ENCODE results near the gene AEBP1.

The AEBP1 gene

DNA sequence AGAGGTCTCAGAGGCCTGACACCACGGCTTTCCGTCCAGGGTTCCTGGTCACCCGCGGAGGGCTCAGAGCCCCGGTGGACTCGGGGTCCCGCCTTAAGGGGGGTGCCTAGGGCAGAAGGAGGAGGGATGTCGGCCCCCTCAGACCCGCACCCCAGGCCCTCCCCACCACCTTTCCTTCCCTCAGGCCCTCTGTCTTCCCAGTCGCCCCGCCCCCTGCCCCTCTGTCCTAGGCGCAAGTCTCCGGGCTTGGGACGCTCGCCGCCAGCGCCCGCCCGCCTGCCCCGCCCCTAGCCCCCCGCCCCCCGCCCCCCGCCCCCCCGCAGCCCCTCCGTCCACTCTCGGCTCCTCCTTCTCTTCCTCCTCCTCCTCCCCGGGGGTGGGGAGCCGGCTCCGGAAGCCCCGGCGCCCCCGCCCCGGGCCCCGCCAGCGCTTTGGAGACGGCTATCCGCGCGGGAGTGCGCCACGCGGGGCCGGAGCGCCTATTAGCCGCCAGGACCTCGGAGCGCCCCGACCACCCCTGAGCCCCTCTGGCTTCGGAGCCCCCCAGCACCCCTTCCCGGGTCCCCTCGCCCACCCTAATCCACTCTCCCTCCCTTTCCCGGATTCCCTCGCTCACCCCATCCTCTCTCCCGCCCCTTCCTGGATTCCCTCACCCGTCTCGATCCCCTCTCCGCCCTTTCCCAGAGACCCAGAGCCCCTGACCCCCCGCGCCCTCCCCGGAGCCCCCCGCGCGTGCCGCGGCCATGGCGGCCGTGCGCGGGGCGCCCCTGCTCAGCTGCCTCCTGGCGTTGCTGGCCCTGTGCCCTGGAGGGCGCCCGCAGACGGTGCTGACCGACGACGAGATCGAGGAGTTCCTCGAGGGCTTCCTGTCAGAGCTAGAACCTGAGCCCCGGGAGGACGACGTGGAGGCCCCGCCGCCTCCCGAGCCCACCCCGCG is at the start of gene AEBP1:
TSS of gene AEBP1 (plus strand) at position 423 of the 937 bp plus-strand sequence. CDS start at position 744, 321 bp downstream.
- H3K4me3 ChIP-seq = peak within 1 kb of the TSS; percentile 84
- peak within 1 kb of the TSS; percentile 77 for H3K9ac ChIP-seq (ENCODE audit: insufficient read length)
- H3K27ac ChIP-seq = no peak within 1 kb of the TSS
- H3K9me3 ChIP-seq (ENCODE audit: low read depth, low read length) = no peaks in the 10 kb centered on the region
- no peak for DNase-seq (ENCODE audit: low read depth, low spot score)
- TF ChIP-seq POLR2AphosphoS5 (IDR thresholded peaks at IDR 0.05; ENCODE audit: borderline replicate concordance, low read depth, low read length) (peak; percentile 33; the same call in 1 of the 2 replicates), EZH2 (IDR thresholded peaks at IDR 0.05) (no peak), FOXP2 (optimal IDR thresholded peaks at IDR 0.05; ENCODE audit: control extremely low read depth, extremely low read length, insufficient read depth) (no peak)
- no peaks in the 10 kb centered on the region for H3K36me3 ChIP-seq (ENCODE audit: insufficient read depth, low read length)

DNA sequence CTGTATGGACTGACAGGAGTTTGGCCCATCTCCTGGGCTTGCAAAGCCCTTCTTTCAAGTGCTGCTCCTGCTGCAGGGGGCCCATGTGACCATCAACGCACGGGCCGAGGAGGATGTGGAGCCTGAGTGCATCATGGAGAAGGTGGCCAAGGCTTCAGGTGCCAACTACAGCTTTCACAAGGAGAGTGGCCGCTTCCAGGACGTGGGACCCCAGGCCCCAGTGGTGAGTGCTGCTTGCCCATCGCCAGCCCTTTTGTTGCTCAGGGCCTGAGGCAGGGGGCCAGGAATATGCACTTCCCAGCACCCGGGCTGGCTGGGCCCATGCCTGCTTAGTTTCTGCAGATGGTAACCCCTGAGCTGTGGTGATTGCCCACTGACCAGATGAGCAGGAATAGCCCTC is 47.5 kb upstream of the AEBP1 start:
- no peak overlapping the region for H3K27ac ChIP-seq
- no peaks in the 10 kb centered on the region for H3K9me3 ChIP-seq (ENCODE audit: low read depth, low read length)
- no peak overlapping the region for H3K9ac ChIP-seq (ENCODE audit: insufficient read length)
- no peak for DNase-seq (ENCODE audit: low read depth, low spot score)
- peaks cover 84% of the 10 kb centered on the region for H3K36me3 ChIP-seq (ENCODE audit: insufficient read depth, low read length)
- TF ChIP-seq EZH2 (IDR thresholded peaks at IDR 0.05) (no peak), POLR2AphosphoS5 (IDR thresholded peaks at IDR 0.05; ENCODE audit: borderline replicate concordance, low read depth, low read length) (no peak), FOXP2 (optimal IDR thresholded peaks at IDR 0.05; ENCODE audit: control extremely low read depth, extremely low read length, insufficient read depth) (no peak)
- no peak overlapping the region for H3K4me3 ChIP-seq

DNA sequence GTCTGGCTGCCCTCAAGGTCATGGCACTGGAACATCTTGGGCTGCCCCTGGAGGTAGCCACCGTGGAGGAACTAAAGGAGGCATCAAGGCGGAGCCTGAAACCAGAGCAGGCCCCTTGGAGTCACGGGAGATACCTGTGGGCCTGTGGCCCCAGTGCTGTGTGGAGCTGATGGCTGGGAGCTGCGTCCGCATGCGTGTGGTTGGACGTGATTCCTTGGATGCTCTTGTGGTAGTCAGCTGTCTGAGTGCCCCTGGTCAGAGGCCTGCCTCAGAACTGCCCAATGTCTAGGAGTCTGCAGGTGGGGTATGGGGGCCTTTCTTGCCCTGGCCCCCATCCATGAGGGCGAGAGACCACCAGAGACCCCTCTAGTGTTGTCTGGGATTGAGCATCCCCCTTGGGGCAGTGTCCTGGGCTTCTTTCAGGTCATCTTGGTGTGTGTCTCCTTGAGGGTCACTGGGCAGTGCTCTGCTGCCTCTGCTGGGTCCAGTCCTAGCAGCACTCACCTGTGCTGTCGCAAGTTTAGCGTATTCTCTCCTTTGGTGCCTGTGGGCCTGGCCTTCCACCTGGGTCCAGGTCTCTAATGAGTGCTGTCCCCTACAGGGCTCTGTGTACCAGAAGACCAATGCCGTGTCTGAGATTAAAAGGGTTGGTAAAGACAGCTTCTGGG is 46.8 kb upstream of the AEBP1 start:
- TF ChIP-seq POLR2AphosphoS5 (IDR thresholded peaks at IDR 0.05; ENCODE audit: borderline replicate concordance, low read depth, low read length) (no peak), EZH2 (IDR thresholded peaks at IDR 0.05) (no peak), FOXP2 (optimal IDR thresholded peaks at IDR 0.05; ENCODE audit: control extremely low read depth, extremely low read length, insufficient read depth) (no peak)
- DNase-seq (ENCODE audit: low read depth, low spot score) = no peak
- no peaks in the 10 kb centered on the region for H3K9me3 ChIP-seq (ENCODE audit: low read depth, low read length)
- H3K9ac ChIP-seq (ENCODE audit: insufficient read length) = no peak overlapping the region
- H3K4me3 ChIP-seq = no peak overlapping the region
- no peak overlapping the region for H3K27ac ChIP-seq
- peaks cover 81% of the 10 kb centered on the region for H3K36me3 ChIP-seq (ENCODE audit: insufficient read depth, low read length)

DNA sequence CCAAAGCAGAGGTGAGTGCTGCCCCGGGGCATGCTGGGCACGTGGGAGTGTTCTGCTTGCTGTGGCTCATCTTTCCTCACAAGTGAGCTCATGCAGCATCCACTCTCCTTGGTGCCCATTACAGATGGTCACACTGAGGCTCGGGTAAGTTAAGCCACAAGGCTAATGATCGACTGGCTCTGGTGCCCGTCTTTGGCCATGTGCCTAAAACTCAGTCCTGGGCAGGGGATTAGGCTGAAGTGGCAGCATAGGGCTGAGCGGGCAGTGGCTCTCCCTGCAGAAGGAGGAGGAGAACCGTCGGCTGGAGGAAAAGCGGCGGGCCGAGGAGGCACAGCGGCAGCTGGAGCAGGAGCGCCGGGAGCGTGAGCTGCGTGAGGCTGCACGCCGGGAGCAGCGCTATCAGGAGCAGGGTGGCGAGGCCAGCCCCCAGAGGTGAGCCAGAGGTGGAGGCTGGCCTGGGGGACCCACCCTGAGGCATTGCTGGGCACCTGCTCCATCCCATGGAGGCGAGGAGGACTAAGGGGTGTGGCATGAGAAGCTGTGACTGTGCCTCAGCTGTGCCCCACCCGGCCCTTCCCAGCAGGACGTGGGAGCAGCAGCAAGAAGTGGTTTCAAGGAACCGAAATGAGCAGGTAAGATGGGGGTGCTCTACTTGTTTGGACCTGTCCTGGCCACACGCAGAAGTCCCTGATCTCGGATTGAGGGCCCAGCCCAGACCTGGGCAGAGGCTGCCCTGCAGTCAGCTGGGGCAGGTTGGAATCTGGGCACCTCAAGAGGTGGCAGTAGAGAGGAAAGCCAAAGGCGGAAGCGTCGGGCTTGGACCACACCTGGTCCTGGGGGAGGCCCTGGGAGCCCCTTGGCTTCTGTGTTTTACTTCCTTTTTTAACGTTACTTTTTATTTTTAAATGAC is 46.0 kb upstream of the AEBP1 start:
- Histone ChIP-seq H3K9me3 (ENCODE audit: low read depth, low read length) (no peaks in the 10 kb centered on the region), H3K36me3 (ENCODE audit: insufficient read depth, low read length) (peaks cover 76% of the 10 kb centered on the region), H3K4me3 (no peak overlapping the region), H3K27ac (no peak overlapping the region), H3K9ac (ENCODE audit: insufficient read length) (no peak overlapping the region)
- DNase-seq (ENCODE audit: low read depth, low spot score) = no peak
- TF ChIP-seq POLR2AphosphoS5 (IDR thresholded peaks at IDR 0.05; ENCODE audit: borderline replicate concordance, low read depth, low read length) (no peak), FOXP2 (optimal IDR thresholded peaks at IDR 0.05; ENCODE audit: control extremely low read depth, extremely low read length, insufficient read depth) (no peak), EZH2 (IDR thresholded peaks at IDR 0.05) (no peak)

DNA sequence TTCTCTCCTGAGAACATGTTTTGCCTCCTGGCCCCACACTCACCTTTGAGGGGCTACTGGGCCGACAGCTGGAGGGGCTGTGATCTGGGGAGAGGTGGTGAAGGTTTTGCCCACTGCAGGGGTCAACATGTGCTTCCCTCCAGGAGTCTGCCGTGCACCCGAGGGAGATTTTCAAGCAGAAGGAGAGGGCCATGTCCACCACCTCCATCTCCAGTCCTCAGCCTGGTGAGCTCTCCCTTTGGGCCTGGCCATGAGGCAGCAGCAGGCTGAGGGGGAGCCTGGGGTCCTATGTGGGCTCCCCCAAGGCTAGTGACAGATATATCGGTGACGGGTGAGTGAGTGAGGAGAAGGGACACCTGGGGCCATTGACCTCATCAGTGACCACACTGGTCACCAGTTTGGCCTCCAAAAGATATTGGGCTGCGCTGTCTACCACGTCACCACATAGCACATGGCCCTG is 45.4 kb upstream of the AEBP1 start:
- Histone ChIP-seq H3K27ac (no peak overlapping the region), H3K4me3 (no peak overlapping the region), H3K9me3 (ENCODE audit: low read depth, low read length) (no peaks in the 10 kb centered on the region), H3K36me3 (ENCODE audit: insufficient read depth, low read length) (peaks cover 70% of the 10 kb centered on the region), H3K9ac (ENCODE audit: insufficient read length) (no peak overlapping the region)
- TF ChIP-seq FOXP2 (optimal IDR thresholded peaks at IDR 0.05; ENCODE audit: control extremely low read depth, extremely low read length, insufficient read depth) (no peak), POLR2AphosphoS5 (IDR thresholded peaks at IDR 0.05; ENCODE audit: borderline replicate concordance, low read depth, low read length) (no peak), EZH2 (IDR thresholded peaks at IDR 0.05) (no peak)
- no peak for DNase-seq (ENCODE audit: low read depth, low spot score)

DNA sequence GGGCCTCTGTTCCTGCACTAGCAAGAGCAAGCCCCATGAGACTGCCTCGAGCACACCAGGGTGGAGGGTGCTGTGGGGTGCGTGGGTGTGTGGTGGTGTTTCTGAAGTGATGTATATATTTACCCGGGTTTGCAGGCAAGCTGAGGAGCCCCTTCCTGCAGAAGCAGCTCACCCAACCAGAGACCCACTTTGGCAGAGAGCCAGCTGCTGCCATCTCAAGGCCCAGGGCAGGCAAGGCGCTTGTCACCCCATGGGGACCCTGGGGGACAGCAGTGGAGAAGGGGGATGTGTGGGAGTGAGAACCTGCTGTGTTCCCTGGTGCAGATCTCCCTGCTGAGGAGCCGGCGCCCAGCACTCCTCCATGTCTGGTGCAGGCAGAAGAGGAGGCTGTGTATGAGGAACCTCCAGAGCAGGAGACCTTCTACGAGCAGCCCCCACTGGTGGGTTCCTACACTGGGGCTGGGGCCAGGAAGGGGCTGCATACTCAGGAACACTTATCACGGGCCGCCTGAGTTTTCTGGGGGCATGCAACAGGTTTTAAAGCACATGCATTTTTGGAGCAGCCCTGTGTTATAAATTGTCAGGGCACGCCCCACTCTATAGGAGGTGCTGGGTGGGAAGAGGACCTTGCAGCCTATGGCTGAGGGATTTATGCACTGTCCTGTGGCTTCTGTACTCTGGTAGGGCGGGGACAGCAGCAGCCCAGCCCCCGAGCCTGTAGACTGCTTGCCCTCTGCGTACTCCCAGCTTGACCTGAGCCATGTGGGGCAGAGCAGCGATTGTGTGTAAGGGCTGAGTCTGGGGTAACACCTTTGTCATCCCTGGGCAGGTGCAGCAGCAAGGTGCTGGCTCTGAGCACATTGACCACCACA is 44.7 kb upstream of the AEBP1 start:
- Histone ChIP-seq H3K27ac (no peak overlapping the region), H3K9ac (ENCODE audit: insufficient read length) (no peak overlapping the region), H3K36me3 (ENCODE audit: insufficient read depth, low read length) (peaks cover 64% of the 10 kb centered on the region), H3K9me3 (ENCODE audit: low read depth, low read length) (no peaks in the 10 kb centered on the region), H3K4me3 (no peak overlapping the region)
- no peak for DNase-seq (ENCODE audit: low read depth, low spot score)
- TF ChIP-seq EZH2 (IDR thresholded peaks at IDR 0.05) (no peak), FOXP2 (optimal IDR thresholded peaks at IDR 0.05; ENCODE audit: control extremely low read depth, extremely low read length, insufficient read depth) (no peak), POLR2AphosphoS5 (IDR thresholded peaks at IDR 0.05; ENCODE audit: borderline replicate concordance, low read depth, low read length) (no peak)
